ENCODE measurements around the gene IL1RAP.

Gene IL1RAP

GRCh38 chr3:190607021-190607420 is 93.1 kb downstream of the IL1RAP start:
- in situ Hi-C loops (cut with MboI; ENCODE audit: low sequenced_read_pairs) = no loop called here

- in situ Hi-C loops (cut with MboI; ENCODE audit: low sequenced_read_pairs) = no loop called here
These were observed 95.1 kb downstream of the IL1RAP start for GRCh38 chr3:190608850-190609589.

- in situ Hi-C loops (cut with MboI; ENCODE audit: low sequenced_read_pairs) = no loop called here
These were observed 100.6 kb downstream of the IL1RAP start for GRCh38 chr3:190614226-190615059.

- in situ Hi-C loops (cut with MboI; ENCODE audit: low sequenced_read_pairs) = no loop called here
These were observed 101.1 kb downstream of the IL1RAP start for GRCh38 chr3:190615060-190615384.

- in situ Hi-C loops (cut with MboI; ENCODE audit: low sequenced_read_pairs) = no loop called here
These were observed 101.7 kb downstream of the IL1RAP start for GRCh38 chr3:190615607-190616006.

- in situ Hi-C loops (cut with MboI; ENCODE audit: low sequenced_read_pairs) = no loop called here
These were observed 102.8 kb downstream of the IL1RAP start for GRCh38 chr3:190616637-190617036.

GRCh38 chr3:190617185-190617584 is 103.3 kb downstream of the IL1RAP start:
- in situ Hi-C loops (cut with MboI; ENCODE audit: low sequenced_read_pairs) = no loop called here

- in situ Hi-C loops (cut with MboI; ENCODE audit: low sequenced_read_pairs) = no loop called here
These were observed 104.6 kb downstream of the IL1RAP start for GRCh38 chr3:190618330-190619030.

- in situ Hi-C loops (cut with MboI; ENCODE audit: low sequenced_read_pairs) = no loop called here
These were observed 105.5 kb downstream of the IL1RAP start for GRCh38 chr3:190619353-190619752.

GRCh38 chr3:190619761-190620160 is 105.9 kb downstream of the IL1RAP start:
- in situ Hi-C loops (cut with MboI; ENCODE audit: low sequenced_read_pairs) = no loop called here

GRCh38 chr3:190620886-190621608 is 107.2 kb downstream of the IL1RAP start:
- in situ Hi-C loops (cut with MboI; ENCODE audit: low sequenced_read_pairs) = no loop called here

GRCh38 chr3:190621927-190622326 is 108.0 kb downstream of the IL1RAP start:
- in situ Hi-C loops (cut with MboI; ENCODE audit: low sequenced_read_pairs) = no loop called here

GRCh38 chr3:190624282-190624681 is 110.4 kb downstream of the IL1RAP start:
- in situ Hi-C loops (cut with MboI; ENCODE audit: low sequenced_read_pairs) = no loop called here

GRCh38 chr3:190626951-190627620 is 113.2 kb downstream of the IL1RAP start:
- in situ Hi-C loops (cut with MboI; ENCODE audit: low sequenced_read_pairs) = no loop called here

- in situ Hi-C loops (cut with MboI; ENCODE audit: low sequenced_read_pairs) = no loop called here
These were observed 115.2 kb downstream of the IL1RAP start for GRCh38 chr3:190629088-190629487.

- in situ Hi-C loops (cut with MboI; ENCODE audit: low sequenced_read_pairs) = no loop called here
These were observed 117.4 kb downstream of the IL1RAP start for GRCh38 chr3:190631295-190631694.

GRCh38 chr3:190641564-190641963 is 127.7 kb downstream of the IL1RAP start:
- in situ Hi-C loops (cut with MboI; ENCODE audit: low sequenced_read_pairs) = no loop called here

GRCh38 chr3:190642016-190642415 is 128.1 kb downstream of the IL1RAP start:
- in situ Hi-C loops (cut with MboI; ENCODE audit: low sequenced_read_pairs) = no loop called here

- in situ Hi-C loops (cut with MboI; ENCODE audit: low sequenced_read_pairs) = no loop called here
These were observed 130.2 kb downstream of the IL1RAP start for GRCh38 chr3:190644035-190644434.

- in situ Hi-C loops (cut with MboI; ENCODE audit: low sequenced_read_pairs) = no loop called here
These were observed 130.9 kb downstream of the IL1RAP start for GRCh38 chr3:190644766-190645165.
